GM18519 (cell line): Measurements from ENCODE around the gene RAB6A.
"Not testable (repeated sequence)": the region's sequence is repeated elsewhere in the genome, so short reads cannot be mapped to it uniquely, and the experiment has no call there.

Experiments used
- ATAC-seq: cut with Tn5 transposase; IDR thresholded peaks from one replicate; pipeline ENCODE4 v1.9.1; 2021; ENCODE audit warnings: mild to moderate bottlenecking, moderate library complexity; ENCODE audit not compliant: unreplicated experiment, low FRiP score

The RAB6A gene

GRCh38 chr11:73729594-73730206 lies 31.2 kb downstream of the RAB6A start:
- no peak for ATAC-seq

- no peak for ATAC-seq
Observed at GRCh38 chr11:73728000-73728399, 32.9 kb downstream of the RAB6A start.

GRCh38 chr11:73726825-73727224 lies 34.0 kb downstream of the RAB6A start:
- ATAC-seq, result no peak

GRCh38 chr11:73717136-73717535 lies 43.7 kb downstream of the RAB6A start:
- no peak for ATAC-seq

- no peak for ATAC-seq
Observed at GRCh38 chr11:73716153-73717056, 44.5 kb downstream of the RAB6A start.

GRCh38 chr11:73715541-73715940 lies 45.3 kb downstream of the RAB6A start:
- ATAC-seq, result no peak

- no peak for ATAC-seq
Observed at GRCh38 chr11:73710964-73711363, 49.9 kb downstream of the RAB6A start.

GRCh38 chr11:73705053-73705452 lies 55.8 kb downstream of the RAB6A start:
- ATAC-seq, result no peak

- no peak for ATAC-seq
Observed at GRCh38 chr11:73693899-73694525, 66.9 kb downstream of the RAB6A start.

- ATAC-seq, result no peak
Observed at GRCh38 chr11:73680687-73681086, 80.2 kb downstream of the RAB6A start.

- ATAC-seq, result not testable (repeated sequence)
Observed at GRCh38 chr11:73676552-73676951, 84.3 kb downstream of the RAB6A start.

- no peak for ATAC-seq
Observed at GRCh38 chr11:73671701-73672100, 89.2 kb downstream of the RAB6A start.

- no peak for ATAC-seq
Observed at GRCh38 chr11:73670808-73671207, 90.1 kb downstream of the RAB6A start.

- ATAC-seq, result no peak
Observed at GRCh38 chr11:73667891-73668290, 93.0 kb downstream of the RAB6A start.

- ATAC-seq, result no peak
Observed at GRCh38 chr11:73664877-73665276, 96.0 kb downstream of the RAB6A start.

- ATAC-seq, result no peak
Observed at GRCh38 chr11:73663604-73664495, 97.0 kb downstream of the RAB6A start.

- ATAC-seq, result no peak
Observed at GRCh38 chr11:73662445-73663157, 98.3 kb downstream of the RAB6A start.

GRCh38 chr11:73661035-73661628 lies 99.7 kb downstream of the RAB6A start:
- ATAC-seq, result no peak

- no peak for ATAC-seq
Observed at GRCh38 chr11:73660497-73661034, 100.3 kb downstream of the RAB6A start.
